H4 (cell line): ENCODE data around the gene EEPD1. TPM values are rescaled to one million over a fixed set of nuclear protein-coding genes. Genes with fewer than 3 reads are reported as not detected.

ENCODE experiments used
- DNase-seq: peaks from one replicate; pipeline ENCODE4 v3.0.0-alpha.2; 2015; ENCODE audit warnings: low spot score
- total RNA-seq: library from RNA; depleted of rRNA; stranded (reverse); fragments of >200 nt; shearing (Covaris generic); gene quantifications from 2 replicates; pipeline ENCODE4 v1.2.3, GENCODE V29; 2014

EEPD1 gene
- total RNA-seq, 1 experiment from 2014 or later = 9.4 TPM

GRCh38 chr7:36279200-36279925, 126.3 kb downstream of the EEPD1 start:
- DNase-seq = no peak

GRCh38 chr7:36279926-36280315, 126.9 kb downstream of the EEPD1 start:
- no peak for DNase-seq

- DNase-seq = peak; percentile 95
Measured at GRCh38 chr7:36280840-36281812, 128.1 kb downstream of the EEPD1 start.

- no peak for DNase-seq
Measured at GRCh38 chr7:36281945-36282717, 129.1 kb downstream of the EEPD1 start.

GRCh38 chr7:36283181-36283580, 130.1 kb downstream of the EEPD1 start:
- DNase-seq = no peak

GRCh38 chr7:36283711-36284130, 130.7 kb downstream of the EEPD1 start:
- no peak for DNase-seq

- no peak for DNase-seq
Measured at GRCh38 chr7:36284456-36285090, 131.5 kb downstream of the EEPD1 start.

DNA sequence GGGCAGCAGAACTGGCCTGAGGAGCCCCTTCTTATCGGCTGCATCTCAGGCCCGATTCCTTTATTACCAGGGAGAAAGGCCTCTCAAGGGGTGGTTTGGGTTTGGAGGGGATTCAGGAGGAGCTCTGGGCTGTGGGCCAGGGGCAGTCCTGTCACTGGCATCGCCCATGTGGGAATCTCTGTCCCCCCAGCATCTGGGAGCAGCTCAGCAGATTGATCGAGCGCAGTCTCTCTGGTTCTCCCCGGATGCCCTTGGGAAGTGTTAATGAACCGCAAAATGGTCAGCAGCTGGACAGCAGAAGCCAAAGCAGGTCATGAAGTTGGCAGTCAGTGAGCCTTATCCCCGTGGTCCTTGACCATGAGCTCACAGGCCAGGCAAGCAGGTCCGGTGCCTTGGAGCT, 132.2 kb downstream of the EEPD1 start:
- no peak for DNase-seq

GRCh38 chr7:36286226-36286625, 133.2 kb downstream of the EEPD1 start:
- DNase-seq = no peak

DNA sequence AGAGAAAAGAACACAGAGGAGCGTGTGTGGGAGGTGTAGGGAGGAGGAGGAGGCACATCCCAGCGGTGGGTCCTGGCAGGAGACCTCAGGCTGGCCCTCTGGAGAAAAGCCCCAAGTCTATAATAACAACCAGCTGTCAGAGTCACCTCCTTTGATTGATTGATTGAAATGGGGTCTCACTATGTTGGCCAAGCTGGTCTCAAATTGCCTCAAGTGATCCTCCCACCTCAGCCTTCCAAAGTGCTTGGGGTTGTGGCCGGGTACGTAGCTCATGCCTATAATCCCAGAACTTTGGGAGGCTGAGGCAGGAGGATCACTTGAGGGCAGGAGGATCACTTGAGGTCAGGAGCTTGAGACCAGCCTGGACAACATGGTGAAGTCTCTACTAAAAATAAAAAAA, 133.6 kb downstream of the EEPD1 start:
- no peak for DNase-seq

DNA sequence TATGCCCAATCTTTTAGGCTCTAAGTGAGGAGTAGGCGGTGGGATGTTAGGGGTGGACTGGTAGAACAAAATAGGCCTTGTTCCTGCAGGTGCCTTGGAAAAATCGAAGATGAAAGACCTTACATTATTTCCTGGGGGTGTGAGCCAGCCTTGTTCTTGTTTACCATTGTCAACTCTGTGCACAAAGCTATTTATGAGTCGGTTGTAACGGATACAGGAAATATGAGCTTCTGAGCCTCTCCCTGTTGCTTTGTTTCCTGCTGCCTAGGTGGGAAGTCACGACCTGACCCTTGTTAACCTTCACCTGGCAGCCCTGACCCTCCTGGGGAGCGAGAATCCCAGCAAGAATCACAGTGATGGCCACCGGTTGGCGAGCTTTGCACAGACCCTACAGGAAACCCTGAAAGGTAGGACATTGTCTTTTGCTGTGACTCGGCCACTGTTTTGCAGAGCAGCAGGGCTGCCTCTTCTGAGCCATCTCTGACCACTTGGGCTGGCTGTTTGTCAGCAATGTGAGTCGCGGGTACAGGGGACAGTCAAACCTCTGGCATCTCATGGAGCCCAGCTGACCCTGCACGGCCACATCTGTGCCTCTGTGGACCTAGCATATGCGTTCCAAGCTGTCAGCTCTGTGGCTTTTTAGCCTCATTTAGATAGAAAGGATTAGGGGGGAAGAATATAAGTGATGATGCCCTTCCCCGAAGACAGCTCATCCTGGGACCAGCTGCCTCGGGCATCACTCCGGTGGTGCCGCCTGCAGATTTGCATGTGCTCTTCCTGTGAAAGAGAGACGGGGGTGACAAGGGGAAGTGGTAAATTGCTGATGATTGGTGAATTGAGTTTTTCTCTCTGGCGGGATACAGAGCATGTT, 134.6 kb downstream of the EEPD1 start:
- no peak for DNase-seq

GRCh38 chr7:36288501-36288900, 135.4 kb downstream of the EEPD1 start:
- no peak for DNase-seq

DNA sequence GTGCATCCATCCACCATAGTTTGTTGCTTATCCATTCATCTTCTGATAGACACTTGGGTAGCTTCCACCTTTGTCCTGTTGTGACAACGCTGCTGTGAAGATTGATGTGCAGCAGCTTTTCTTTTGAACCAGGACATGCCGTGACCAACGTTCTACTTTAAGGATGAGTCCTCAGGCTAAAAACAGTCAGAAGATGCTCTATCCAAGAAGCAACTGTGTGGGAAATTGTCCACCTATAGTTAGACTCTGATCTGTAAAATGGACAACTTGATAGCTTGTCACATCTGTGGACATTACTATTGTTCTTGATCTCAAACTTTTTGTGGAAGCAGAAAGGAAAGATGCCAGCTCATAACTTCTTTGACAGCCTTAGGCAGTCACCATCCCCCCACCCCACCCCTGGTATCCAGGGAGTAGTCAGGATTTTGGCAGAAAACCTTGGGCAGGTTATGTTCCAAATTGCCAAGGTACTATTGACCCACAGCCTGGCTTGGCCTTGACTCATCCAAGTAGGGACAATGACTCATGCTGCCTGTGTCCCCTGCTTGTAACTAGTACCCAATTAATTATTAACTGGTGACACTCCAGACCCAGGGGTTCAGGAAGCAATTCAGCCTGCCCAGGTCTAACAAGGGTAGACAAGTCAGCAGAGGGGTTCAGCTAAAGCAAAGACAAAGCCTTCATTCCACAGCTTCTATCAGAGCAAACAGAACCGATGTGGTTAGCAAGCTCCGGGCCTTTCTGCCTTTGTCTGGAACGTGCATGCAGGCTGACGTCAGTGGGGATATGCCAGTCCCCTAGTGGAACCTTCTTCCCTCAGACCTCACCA, 137.0 kb downstream of the EEPD1 start:
- DNase-seq = no peak

GRCh38 chr7:36291387-36292316, 138.6 kb downstream of the EEPD1 start:
- DNase-seq = peak; percentile 93

- no peak for DNase-seq
Measured at GRCh38 chr7:36295090-36295489, 142.0 kb downstream of the EEPD1 start.

DNA sequence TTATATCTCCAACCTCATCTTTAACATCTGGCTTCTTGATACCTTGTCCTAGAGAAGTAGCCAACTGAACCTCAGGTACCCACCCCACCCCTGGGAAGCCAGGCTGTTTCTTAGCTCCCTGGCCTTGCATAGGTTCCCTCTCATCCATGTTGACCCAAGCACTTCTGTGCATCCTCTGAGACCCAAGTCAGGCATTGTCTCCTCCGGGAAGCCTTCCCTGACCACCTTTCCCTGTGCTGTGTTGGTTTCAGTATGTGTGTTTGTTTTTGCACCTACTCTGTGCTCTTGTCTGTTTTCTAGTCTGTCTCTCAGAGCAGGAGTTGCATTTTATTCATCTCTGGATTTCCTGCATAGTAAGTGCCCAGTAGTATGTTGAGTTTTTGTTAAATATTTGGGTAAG, 143.2 kb downstream of the EEPD1 start:
- no peak for DNase-seq

DNA sequence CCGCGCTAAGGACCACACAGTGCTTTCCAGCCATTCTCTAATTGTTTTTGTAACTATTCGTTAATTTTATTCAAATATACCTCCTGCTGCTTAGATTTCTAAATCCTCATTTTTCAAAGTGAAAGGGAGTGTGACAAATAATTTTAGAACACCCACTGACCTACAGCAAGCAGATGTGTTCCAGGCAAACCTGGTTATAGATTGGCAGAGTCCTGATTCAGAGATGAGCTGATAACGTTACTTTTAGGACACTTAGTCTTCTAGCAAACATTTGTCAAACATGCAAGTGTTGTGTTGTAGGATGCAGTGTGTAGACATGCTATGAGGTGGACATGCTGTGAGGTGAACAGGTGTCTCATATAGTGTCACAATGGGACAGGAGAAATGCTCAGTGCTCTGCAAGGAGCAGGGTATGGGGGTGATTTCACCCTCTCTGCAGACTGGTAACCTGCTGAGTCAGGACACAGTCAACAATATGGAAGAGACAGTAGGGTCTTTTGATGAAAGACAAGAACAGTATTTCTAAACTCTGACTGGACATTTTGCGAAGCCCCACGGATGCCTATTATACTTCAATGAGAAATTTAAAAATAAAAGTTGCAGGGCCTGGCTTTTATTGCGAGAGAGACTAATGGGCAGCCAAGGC, 144.4 kb downstream of the EEPD1 start:
- DNase-seq = no peak

DNA sequence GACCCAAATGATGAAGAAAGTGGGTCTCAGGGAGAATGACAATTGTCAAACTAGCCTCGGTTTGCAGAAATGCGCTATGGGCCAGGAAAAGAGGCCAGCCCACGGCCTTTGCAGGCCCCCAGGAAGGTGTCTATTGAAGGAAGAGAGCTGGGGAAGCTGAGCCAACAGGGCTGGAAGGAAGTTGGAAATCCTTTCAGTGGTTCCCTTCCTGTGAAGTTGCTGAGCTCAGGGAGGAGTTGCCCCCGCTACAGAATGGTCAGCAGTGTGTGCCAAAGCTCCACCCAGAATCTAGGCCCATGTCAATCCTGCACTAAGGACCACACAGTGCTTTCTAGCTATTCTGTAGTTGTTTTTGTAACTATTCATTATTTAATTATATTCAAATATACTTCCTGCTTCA, 145.1 kb downstream of the EEPD1 start:
- DNase-seq = no peak
